T follicular helper cell (primary cell): Measurements from ENCODE around the gene SAMSN1.
"Not testable (repeated sequence)": the region's sequence is repeated elsewhere in the genome, so short reads cannot be mapped to it uniquely, and the experiment has no call there.

Experiments used
- DNase-seq: peaks from one replicate; pipeline ENCODE4 v3.0.0-alpha.2; 2020; ENCODE audit warnings: low read depth

SAMSN1 gene

GRCh38 chr21:14527696-14528652 is 18.1 kb downstream of the SAMSN1 start:
- no peak for DNase-seq

DNA sequence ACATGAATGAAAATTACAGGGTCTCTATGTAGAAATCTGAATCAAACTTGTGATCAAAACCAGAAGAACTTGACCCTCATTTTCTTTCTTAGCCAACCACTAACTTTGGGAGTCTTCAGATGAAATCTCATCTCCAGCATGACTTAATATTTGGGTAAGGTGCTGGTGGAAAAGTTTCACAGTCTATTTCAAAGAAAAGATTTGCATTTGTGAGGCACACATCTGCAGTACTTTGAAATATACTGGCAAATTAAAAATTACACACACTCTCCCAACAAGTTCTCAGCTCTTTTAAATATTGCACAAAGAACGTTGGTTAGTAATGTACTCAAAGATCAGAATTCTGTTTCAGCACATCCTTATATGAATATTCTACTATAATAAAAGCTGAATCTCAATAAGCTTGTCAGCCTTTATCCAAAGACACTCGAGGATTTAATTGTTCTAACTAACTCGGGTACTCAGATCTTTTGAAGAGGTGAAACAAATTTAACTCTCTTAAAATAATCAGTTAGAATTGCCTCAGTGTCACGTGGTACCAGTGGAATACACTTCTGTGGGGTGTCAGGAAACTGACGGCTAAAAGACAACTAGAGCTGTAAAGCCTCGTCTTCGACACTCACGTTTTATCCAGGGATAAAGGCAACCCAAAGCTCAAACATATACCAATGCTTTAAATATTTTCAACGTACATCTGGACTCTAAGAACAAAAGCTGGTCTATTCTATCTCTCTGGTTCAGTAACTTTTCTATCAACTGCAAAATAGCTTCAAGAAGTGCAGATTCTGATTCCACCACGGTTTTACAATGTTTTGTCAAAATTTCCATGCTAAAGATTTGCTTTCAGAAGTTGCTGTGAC is 19.0 kb downstream of the SAMSN1 start:
- DNase-seq, result no peak

- DNase-seq, result no peak
These were observed 19.9 kb downstream of the SAMSN1 start for GRCh38 chr21:14526199-14526598.

GRCh38 chr21:14523234-14523633 is 22.9 kb downstream of the SAMSN1 start:
- no peak for DNase-seq

GRCh38 chr21:14522736-14523135 is 23.4 kb downstream of the SAMSN1 start:
- DNase-seq, result no peak

DNA sequence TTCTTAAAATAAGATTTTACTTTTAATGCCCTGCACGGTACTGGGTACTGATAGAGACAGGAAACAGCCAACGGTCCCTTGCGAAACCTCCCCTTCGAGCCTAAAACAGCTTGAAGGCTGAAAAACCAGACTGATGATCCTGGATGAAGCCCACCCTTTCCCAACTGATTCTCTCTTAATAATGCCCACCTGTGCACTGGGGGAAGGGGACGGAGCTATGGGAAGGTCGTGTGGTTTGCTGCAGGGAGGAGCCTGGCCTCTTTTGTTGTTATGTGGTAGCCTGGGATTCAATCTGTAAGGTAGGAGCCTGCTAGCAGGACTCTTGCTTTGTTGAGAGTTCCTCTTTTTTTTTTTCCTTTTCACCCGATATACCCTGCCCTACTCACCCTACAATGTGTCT is 25.6 kb downstream of the SAMSN1 start:
- no peak for DNase-seq

DNA sequence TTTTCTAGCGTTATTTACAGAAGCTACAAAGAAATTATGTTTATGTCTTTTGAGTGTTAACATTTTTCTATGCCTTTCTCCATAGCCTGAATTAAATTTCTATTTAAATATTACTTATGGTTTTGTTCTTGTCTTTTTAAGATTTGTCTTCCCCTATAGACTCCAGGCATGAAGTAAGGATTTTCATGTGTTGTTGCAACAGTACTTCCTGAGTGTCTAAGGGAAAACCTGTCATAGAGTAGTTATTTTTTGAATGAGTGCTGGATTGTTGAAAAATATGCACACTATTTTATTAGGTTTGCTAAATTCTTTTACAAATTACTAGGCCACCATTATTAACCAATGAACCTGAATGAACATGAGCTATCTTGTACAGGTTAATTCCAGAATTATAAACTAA is 27.1 kb downstream of the SAMSN1 start:
- DNase-seq, result no peak

DNA sequence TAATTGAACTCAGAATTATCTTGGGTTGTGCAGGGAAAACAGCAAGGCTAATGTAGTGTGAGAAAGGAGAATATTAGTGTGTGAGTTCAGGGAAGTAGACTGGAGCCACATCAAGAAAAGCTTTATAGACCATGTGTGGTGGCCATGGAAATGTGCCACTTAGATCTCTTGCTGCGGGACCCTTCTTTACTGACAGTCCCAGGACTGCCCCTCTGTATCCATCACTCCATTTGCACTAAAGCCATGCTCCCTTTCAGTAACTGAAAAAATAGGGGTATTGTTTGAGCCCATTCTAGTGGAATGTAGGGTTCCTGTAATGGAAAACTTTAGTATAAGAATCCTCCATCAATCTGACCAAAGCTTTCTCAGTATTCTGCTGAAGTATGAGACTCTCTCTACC is 32.3 kb downstream of the SAMSN1 start:
- no peak for DNase-seq

DNA sequence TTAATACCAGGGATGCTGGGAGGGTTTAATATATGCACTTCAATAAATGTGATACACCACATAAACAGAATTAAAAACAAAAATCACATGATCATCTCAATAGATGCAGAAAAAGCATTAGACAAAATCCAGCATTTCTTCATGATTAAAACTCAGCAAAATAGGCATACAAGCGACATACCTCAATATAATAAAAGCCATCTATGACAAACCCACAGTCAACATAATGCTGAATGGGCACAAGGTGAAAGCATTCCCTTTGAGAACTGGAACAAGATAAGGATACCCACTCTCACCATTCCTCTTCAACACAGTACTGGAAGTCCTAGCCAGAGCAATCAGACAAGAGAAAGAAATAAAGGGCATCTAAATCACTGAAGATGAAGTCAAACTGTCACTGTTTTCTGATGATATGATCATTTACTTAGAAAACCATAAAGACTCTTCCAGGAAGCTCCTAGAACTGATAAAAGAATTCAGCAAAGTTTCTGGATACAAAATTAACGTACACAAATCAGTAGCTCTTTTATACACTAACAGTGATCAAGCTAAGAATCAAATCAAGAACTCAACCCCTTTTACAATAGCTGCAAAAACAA is 39.2 kb downstream of the SAMSN1 start:
- not testable (repeated sequence) for DNase-seq

- no peak for DNase-seq
These were observed 45.2 kb downstream of the SAMSN1 start for GRCh38 chr21:14500873-14501272.

DNA sequence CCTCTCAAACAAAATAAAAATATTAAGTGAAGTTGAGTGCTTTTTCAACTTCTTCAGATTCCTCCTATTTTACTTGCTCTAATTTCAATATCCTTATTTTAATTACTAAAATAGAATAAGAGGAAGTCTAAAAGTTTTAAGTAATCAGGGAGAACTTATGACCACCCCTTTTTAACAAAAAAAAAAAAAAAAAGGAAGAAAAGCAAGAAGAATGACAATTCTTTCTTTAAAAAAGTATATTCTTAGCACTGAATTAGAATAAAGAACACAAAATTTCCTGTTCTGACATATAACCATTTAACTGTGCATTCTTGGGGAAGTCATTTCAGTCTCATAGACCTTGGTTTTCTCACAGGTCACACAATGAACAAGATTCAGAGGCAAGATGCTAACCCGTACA is 46.8 kb downstream of the SAMSN1 start:
- DNase-seq, result no peak

DNA sequence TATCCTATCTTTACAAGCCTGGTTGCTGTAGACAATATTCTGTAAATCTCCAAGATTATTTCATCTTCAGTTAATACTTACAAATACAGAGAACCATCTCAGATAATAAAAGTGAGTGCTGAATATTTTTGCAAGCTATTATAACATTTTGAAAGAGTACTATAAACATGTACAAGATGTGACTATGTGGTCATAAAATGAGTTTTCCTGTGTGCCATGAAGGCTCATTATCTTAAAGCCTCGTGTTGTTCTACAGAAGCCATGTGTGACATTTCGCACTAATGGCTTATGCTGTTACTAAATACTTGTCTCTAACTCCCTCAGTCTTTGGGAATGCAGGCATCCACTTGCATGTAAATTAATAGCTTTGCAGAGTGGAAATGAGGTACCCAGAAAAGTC is 48.3 kb downstream of the SAMSN1 start:
- DNase-seq, result no peak

- DNase-seq, result no peak
These were observed 51.0 kb downstream of the SAMSN1 start for GRCh38 chr21:14495075-14495474.

DNA sequence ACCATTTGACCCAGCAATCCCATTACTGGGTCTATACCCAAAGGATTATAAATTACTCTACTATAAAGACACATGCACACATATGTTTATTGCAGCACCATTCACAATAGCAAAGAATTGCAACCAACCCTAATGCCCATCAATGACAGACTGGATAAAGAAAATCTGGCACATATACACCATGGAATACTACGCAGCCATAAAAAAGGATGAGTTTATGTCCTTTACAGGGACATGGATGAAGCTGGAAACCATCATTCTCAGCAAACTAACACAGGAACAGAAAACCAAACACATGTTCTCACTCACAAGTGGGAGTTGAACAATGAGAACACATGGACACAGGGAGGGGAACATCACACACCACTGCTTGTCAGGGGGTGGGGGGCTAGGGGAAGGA is 51.9 kb downstream of the SAMSN1 start:
- DNase-seq, result not testable (repeated sequence)

DNA sequence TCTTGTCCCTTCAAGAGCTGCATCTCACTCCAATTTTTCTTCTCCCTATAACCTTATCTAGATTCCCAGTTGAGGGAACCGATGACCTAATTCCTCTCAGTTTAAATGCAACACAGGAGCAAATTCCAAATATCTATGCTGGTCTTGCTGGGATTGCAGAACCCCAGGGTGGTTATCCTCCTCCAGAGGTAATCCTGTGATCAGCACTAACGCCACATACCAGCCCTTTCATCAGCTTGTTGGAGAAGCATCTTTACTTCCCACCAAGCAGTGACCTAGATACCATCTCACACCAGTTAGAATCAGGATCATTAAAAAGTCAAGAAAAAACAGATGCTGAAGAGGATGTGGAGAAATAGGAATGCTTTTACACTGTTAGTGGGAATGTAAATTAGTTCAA is 52.4 kb downstream of the SAMSN1 start:
- no peak for DNase-seq

GRCh38 chr21:14492931-14493330 is 53.2 kb downstream of the SAMSN1 start:
- no peak for DNase-seq

DNA sequence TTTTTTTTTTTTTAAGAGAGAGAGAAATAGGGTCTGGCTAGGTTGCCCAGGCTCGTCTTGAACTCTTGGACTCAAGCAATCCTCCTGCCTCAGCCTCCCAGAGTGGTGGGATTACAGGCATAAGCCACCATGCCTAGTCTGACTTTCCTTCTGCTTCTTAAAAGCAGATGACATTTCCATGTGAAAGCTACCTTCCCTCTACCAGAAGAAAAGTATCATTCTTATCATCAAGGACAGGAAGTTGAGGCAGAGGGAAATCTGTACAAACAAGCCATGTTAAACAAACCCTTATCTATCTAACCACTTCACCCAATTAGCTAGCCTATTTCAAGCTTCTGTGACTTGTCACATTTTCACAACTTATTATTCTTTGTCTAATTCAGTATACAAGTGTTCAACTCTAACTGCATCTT is 54.8 kb downstream of the SAMSN1 start:
- DNase-seq, result no peak

DNA sequence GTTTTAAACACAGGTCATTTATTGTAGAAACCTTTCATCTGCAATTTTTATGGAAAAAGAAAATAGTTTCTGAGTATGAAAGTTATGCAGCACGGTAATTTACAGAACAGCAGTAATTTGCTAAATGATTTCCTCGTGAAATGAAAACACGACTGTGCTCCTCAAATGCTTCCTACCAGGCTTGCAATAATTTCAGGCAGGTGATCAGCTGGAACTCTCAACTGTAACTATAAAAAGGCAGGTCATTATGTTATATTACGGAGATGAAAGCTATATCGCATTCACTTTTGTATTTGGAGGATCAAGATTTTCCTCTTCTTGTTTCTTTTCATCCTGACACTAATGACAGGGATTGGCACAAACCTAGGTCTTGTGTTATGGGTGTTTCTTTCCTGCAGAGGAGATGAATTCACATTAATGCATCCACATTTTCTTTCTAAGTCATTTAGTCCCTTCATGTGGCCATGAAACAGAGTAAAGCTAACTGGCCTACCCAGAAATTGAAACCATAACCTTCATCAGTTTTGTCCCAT is 57.4 kb downstream of the SAMSN1 start:
- no peak for DNase-seq

GRCh38 chr21:14487490-14488432 is 58.4 kb downstream of the SAMSN1 start:
- DNase-seq, result no peak

- no peak for DNase-seq
These were observed 59.2 kb downstream of the SAMSN1 start for GRCh38 chr21:14486869-14487268.
